ENCODE results near the gene ADGRF3. TPM values are rescaled to one million over a fixed set of nuclear protein-coding genes. Genes with fewer than 3 reads are reported as not detected.
"Not testable (repeated sequence)": the region's sequence is repeated elsewhere in the genome, so short reads cannot be mapped to it uniquely, and the experiment has no call there.

The ADGRF3 gene
- total and polyA plus RNA-seq, 2 donors (not counting 1 experiment from before 2014, with no cell fraction given), result 0.47 to 1.00 TPM

GRCh38 chr2:26305540-26305939 is 41.0 kb downstream of the ADGRF3 start:
- no peak for ATAC-seq (ENCODE audit: low read depth)
- H3K79me2 ChIP-seq (ENCODE audit: control insufficient read depth, insufficient read depth, low read length), result peaks cover 7% of the 10 kb centered on the region
- H2AFZ ChIP-seq (ENCODE audit: insufficient read depth, low read depth, low read length, poor library complexity, severe bottlenecking), result no peak overlapping the region
- peaks cover 0 to 6% of the 10 kb centered on the region in 2 experiments for H3K36me3 ChIP-seq (replicated peaks in 1 of 2; ENCODE audit: control extremely low read depth in 1 of 2, control insufficient read depth in 1 of 2, extremely low read depth in 1 of 2, insufficient read depth in 2 of 2, low read length in 1 of 2)
- H3K27ac Mint-ChIP-seq, result no peak overlapping the region
- H3K27ac ChIP-seq (ENCODE audit: low read length in 2 of 2), result no peak overlapping the region
- no peaks in the 10 kb centered on the region for H3K4me1 Mint-ChIP-seq
- intact Hi-C loops (cut with micrococcal nuclease), result no loop called here
- H3K4me3 ChIP-seq (ENCODE audit: control extremely low read depth in 1 of 5, extremely low read depth in 1 of 5, insufficient read depth in 1 of 5, low read depth in 2 of 5, low read length in 4 of 5), result no peak overlapping the region
- no peak overlapping the region for H3K9ac ChIP-seq (ENCODE audit: low read length)
- no peak for DNase-seq
- H3K9me3 Mint-ChIP-seq (ENCODE audit: insufficient read depth), result no peaks in the 10 kb centered on the region
- TF ChIP-seq EZH2 (IDR thresholded peaks at IDR 0.05; ENCODE audit: borderline replicate concordance, insufficient read depth, low read depth, low read length, poor library complexity, severe bottlenecking) (no peak), CTCF (IDR thresholded peaks at IDR 0.05) (no peak)
- H3K4me2 ChIP-seq (replicated peaks; ENCODE audit: low read depth, low read length, poor library complexity, severe bottlenecking), result no peak overlapping the region
- no peak overlapping the region for H3K4me3 Mint-ChIP-seq
- H3K27me3 Mint-ChIP-seq, result no peaks in the 10 kb centered on the region
- H3K27me3 ChIP-seq (replicated peaks in 1 of 4; ENCODE audit: control extremely low read depth in 1 of 4, control insufficient read depth in 3 of 4, insufficient read depth in 4 of 4, low read length in 3 of 4), result no peaks in the 10 kb centered on the region
- H3K9me3 ChIP-seq (ENCODE audit: control extremely low read depth in 1 of 3, control insufficient read depth in 2 of 3, insufficient read depth in 1 of 3, low read length in 2 of 3), result no peaks in the 10 kb centered on the region
- H3K4me1 ChIP-seq (ENCODE audit: control insufficient read depth in 2 of 2, insufficient read depth in 2 of 2, low read length in 2 of 2), result peaks cover 2 to 3% of the 10 kb centered on the region in 2 donors
- no peaks in the 10 kb centered on the region for H4K20me1 ChIP-seq (ENCODE audit: control insufficient read depth, insufficient read depth, low read length, poor library complexity, severe bottlenecking)
- 93% methylated on average over 2 of the region's 6 CpGs for WGBS (ENCODE audit: insufficient coverage)
- POLR2A ChIA-PET, result no interaction called here
- CTCF ChIA-PET, result interaction anchor here (0.7 kb wide), 1 partner anchor 223 kb away, joined by 3 read pairs; no protein-coding TSS in a partner anchor

- H3K9me3 ChIP-seq (ENCODE audit: control extremely low read depth in 1 of 3, control insufficient read depth in 2 of 3, insufficient read depth in 1 of 3, low read length in 2 of 3); ATAC-seq (ENCODE audit: low read depth); DNase-seq; H3K4me1 Mint-ChIP-seq; H2AFZ ChIP-seq (ENCODE audit: insufficient read depth, low read depth, low read length, poor library complexity, severe bottlenecking); H3K9me3 Mint-ChIP-seq (ENCODE audit: insufficient read depth); H4K20me1 ChIP-seq (ENCODE audit: control insufficient read depth, insufficient read depth, low read length, poor library complexity, severe bottlenecking); H3K27me3 ChIP-seq (replicated peaks in 1 of 4; ENCODE audit: control extremely low read depth in 1 of 4, control insufficient read depth in 3 of 4, insufficient read depth in 4 of 4, low read length in 3 of 4); H3K4me2 ChIP-seq (replicated peaks; ENCODE audit: low read depth, low read length, poor library complexity, severe bottlenecking); H3K27ac Mint-ChIP-seq; H3K4me3 Mint-ChIP-seq; H3K27me3 Mint-ChIP-seq; POLR2A ChIA-PET; H3K36me3 ChIP-seq (replicated peaks in 1 of 2; ENCODE audit: control extremely low read depth in 1 of 2, control insufficient read depth in 1 of 2, extremely low read depth in 1 of 2, insufficient read depth in 2 of 2, low read length in 1 of 2); H3K4me1 ChIP-seq (ENCODE audit: control insufficient read depth in 2 of 2, insufficient read depth in 2 of 2, low read length in 2 of 2); intact Hi-C loops (cut with micrococcal nuclease); H3K27ac ChIP-seq (ENCODE audit: low read length in 2 of 2); H3K9ac ChIP-seq (ENCODE audit: low read length); H3K4me3 ChIP-seq (ENCODE audit: control extremely low read depth in 1 of 5, extremely low read depth in 1 of 5, insufficient read depth in 1 of 5, low read depth in 2 of 5, low read length in 4 of 5); H3K79me2 ChIP-seq (ENCODE audit: control insufficient read depth, insufficient read depth, low read length): not testable (repeated sequence)
- WGBS (ENCODE audit: insufficient coverage), result no CpG with 5 or more reads among the region's 7 CpGs
- CTCF ChIA-PET, result interaction anchor here (1.1 kb wide), 1 partner anchor 25 kb away, joined by 3 read pairs; no protein-coding TSS in a partner anchor
Measured at GRCh38 chr2:26305094-26305493, 41.5 kb downstream of the ADGRF3 start.
